Body of pancreas (tissue), 4 donors: ENCODE results near the gene FOXO6.

ENCODE experiments used
- POLR2A ChIP-seq, 3 donors: fragments of 450-650 bp; IDR thresholded peaks; one replicate each; pipeline ENCODE4 v1.6.1; 2016; ENCODE audit warnings: antibody characterized with exemption in 3 of 3, mild to moderate bottlenecking in 2 of 3
- TF ChIP-seq, protein P1 (sequence below), 7 experiments: fragments of 450-650 bp in 4 of 7; fragments of 200-600 bp in 3 of 7; sonication (generic) in 3 of 7; IDR thresholded peaks; one replicate each; pipeline ENCODE4 v1.5.1; 2016 to 2019; ENCODE audit warnings: antibody characterized with exemption in 7 of 7

DNA sequence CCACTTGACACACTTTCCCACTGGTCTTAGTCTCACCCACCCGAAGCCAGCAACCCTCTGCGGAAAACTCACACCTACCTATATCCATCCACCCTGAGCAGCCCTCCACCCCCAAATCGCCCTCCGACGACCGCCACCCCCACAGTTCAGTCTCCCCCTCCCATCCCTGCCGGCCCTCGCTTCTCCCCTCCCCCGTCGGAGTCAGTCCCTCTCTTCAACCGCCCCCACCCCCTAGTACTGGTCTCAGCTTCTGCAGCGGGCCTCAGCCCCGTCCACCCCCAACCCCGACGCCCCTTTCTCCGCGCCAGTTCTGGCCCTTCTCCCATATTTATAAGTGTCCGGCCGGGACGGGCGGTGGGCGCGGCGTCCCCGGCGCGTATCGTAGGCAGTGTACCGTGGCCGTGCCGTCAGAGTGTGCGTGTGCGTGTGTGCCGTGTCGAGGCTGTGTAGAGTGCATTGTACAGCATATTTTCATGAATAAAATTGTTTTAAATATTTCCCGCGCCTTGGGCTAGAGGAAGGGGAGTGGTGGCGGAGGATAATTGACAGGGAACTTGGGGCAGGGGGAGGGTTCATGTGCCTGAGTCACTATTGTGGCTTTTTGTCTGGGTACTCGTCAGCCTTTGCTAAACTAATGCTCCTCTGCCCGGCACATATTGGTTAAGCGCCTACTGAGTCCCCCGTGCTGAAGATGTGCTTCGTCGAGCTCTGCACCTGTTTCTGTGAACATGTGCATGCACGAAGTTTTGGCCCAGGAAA lies 22.0 kb downstream of the FOXO6 start:
- TF ChIP-seq, protein P1, sequence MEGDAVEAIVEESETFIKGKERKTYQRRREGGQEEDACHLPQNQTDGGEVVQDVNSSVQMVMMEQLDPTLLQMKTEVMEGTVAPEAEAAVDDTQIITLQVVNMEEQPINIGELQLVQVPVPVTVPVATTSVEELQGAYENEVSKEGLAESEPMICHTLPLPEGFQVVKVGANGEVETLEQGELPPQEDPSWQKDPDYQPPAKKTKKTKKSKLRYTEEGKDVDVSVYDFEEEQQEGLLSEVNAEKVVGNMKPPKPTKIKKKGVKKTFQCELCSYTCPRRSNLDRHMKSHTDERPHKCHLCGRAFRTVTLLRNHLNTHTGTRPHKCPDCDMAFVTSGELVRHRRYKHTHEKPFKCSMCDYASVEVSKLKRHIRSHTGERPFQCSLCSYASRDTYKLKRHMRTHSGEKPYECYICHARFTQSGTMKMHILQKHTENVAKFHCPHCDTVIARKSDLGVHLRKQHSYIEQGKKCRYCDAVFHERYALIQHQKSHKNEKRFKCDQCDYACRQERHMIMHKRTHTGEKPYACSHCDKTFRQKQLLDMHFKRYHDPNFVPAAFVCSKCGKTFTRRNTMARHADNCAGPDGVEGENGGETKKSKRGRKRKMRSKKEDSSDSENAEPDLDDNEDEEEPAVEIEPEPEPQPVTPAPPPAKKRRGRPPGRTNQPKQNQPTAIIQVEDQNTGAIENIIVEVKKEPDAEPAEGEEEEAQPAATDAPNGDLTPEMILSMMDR (IDR thresholded peaks at IDR 0.05): no peak
- no peak for TF ChIP-seq POLR2A (IDR thresholded peaks at IDR 0.05)
